GM13977 (cell line): ENCODE data around the gene CDK6.
"Not testable (repeated sequence)": the region's sequence is repeated elsewhere in the genome, so short reads cannot be mapped to it uniquely, and the experiment has no call there.

Experiments
- DNase-seq: peaks from one replicate; pipeline ENCODE4 v3.0.0; 2012; ENCODE audit warnings: low spot score
- CTCF ChIP-seq: IDR thresholded peaks from 2 replicates; pipeline ENCODE4 v1.5.1; 2012; ENCODE audit warnings: mild to moderate bottlenecking, control low read depth; ENCODE audit not compliant: insufficient read depth; ENCODE audit errors: extremely low read depth, missing control alignments
- in situ Hi-C: fragments of 300-500 bp; cut with MboI; formaldehyde crosslinking; loops from one replicate; pipeline ENCODE4 v1.12.0; 2022; ENCODE audit warnings: low sequenced_read_pairs, low pct_unique_long_range_greater_than_20kb, mixed read lengths, inconsistent platforms; ENCODE audit not compliant: unreplicated experiment

The CDK6 gene

DNA sequence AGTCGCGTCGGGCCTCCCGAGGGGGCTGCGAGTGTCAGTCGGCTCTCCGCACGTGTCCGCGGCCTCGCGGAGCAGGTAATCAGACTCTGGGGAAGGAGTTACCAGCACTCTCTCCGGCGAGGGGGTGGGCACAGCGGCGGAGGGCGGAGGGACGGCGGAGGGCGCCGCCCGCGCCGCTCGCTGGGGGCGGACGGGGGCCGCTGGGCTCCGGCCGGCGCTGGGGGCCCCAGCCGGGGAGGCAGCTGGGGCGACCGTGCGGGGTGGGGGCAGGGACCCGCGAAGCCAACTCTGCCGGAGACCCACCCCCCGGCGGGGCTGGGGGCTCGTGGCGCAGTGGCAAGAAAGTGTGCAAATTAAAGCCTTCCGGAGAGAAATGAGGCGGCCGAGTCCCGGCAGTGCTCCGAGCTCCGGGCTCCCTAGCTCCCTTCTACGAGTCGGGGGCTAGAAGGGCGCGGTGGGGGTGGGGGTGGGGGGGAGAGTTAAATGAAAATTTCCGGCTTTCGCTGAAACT is at the start of gene CDK6:
CDK6 (minus strand) TSS at position 85 of the 511 bp plus-strand sequence. CDS start 3,250 bp downstream, outside the sequence.
- peak; percentile 83 for DNase-seq

DNA sequence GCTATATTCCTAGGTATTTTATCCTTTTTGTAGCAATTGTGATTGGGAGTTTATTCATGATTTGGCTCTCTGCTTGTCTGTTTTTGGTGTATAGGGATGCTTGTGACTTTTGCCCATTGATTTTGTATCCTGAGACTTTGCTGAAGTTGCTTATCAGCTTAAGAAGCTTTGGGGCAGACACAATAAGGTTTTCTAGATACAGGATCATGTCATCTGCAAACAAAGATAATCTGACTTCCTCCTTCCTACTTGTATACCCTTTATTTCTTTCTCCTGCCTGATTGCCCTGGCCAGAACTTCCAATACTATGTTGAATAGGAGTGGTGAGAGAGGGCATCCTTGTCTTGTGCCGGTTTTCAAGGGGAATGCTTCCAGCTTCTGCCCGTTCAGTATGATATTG is 49.7 kb upstream of the CDK6 start:
- in situ Hi-C loops, result not testable (repeated sequence)

More for the DNA sequence above, at the start of gene CDK6:
- in situ Hi-C loops, result loop anchor here (10.0 to 25.0 kb wide), 2 partner anchors 212 to 226 kb away; no protein-coding TSS in a partner anchor
- TF ChIP-seq CTCF, result no peak

GRCh38 chr7:92884218-92884617 is 47.8 kb upstream of the CDK6 start:
- no peak for DNase-seq
- no peak for TF ChIP-seq CTCF
- in situ Hi-C loops, result no loop called here

More for the DNA sequence above, 49.7 kb upstream of the CDK6 start:
- DNase-seq, result not testable (repeated sequence)

DNA sequence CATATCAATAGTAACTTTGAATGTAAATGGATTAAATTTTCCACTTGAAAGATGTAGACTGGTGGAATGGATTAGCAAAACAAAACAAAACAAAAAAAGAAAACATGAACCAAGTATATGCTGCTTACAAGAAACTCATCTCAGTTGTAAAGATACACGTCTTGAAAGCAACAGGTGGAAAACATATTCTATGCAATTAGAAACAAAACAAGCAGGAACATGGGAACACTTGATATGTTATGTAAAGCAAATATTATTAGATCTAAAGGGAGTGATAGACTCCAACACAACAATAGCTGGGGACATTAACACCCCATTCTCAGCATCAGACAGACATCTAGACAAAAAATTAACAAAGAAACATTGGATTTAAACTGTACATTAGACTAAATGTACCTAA is 46.4 kb upstream of the CDK6 start:
- no peak for TF ChIP-seq CTCF
- in situ Hi-C loops, result no loop called here
- DNase-seq, result no peak

DNA sequence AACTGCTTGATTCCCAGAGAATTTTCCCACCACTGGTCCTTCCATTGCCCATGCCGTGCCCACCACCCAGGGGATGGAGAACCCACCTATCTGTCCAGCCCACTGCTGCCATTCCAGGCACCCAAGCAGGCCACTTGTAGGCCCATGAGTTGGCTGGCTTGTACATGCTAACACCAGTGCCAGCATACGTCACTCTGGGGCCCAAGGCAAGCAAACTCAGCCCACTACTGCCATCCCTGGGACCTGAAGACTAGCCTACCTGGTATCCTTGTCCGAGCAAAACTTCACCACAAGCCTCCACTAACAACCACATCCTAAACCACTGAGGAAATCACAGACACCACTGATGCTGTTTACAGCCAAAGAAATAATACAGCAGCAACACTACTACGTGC is 44.7 kb upstream of the CDK6 start:
- DNase-seq, result no peak
- in situ Hi-C loops, result no loop called here
- no peak for TF ChIP-seq CTCF

DNA sequence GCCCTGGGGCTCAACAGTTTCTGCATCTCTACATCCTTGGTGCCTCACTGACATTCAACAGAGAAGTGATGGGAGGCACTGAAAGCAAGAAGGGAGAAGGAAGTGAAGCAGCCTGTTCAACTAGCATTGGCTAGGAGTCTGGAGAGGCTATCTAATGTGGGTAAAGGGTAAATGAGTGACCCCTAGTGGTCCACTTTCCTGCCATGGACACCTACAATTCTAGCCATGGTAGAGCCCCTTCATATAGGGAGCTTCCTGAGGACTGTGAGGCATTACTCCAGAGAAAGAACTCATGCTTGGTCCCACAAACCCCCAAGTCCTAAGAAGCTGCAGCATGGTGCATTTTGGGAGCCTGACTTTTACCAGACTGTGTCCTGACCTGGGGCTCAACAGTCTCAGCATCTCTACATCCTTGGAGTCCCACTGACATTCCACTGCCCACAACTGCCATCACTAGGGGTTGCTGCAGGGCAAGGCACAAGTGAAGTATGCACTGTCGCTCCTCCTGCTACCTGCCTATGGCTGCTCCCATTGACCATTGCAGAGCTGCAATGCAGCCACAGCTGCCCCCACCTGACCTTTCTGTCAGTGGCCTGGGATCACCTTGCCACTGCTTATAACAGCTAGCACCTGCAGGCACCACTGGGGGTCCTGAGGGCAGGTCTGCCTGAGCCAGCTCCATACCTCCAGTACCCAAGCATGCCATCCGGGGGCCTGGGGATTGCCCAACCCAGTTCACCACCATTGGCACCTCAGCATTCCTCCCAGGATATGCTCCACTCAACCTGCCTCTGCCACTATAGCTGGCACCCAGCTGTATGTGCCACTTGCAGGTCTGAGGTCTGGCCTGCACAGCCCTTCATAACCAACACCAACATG is 44.1 kb upstream of the CDK6 start:
- TF ChIP-seq CTCF, result peak; percentile 39
- in situ Hi-C loops, result no loop called here
- DNase-seq, result no peak

DNA sequence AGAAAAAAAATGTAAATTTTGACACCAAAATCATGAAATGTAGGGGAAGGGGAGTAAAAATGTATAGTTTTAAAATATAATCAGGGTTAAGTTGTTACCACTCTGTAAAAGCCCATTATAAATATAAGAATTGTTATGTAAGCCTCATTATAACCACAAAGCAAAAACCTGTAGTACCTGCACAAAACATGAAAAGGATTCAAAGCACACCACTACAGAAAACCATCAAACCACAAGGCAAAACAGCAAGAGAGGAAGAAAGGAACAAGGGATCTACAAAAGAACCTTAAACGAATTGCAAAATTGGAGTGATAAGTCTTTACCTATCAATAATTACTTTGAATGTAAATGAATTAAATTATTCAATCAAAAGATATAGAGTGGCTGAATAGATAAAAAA is 41.0 kb upstream of the CDK6 start:
- no peak for TF ChIP-seq CTCF
- in situ Hi-C loops, result no loop called here
- no peak for DNase-seq
